ENCODE data around the gene DOCK1.

DOCK1 gene

DNA sequence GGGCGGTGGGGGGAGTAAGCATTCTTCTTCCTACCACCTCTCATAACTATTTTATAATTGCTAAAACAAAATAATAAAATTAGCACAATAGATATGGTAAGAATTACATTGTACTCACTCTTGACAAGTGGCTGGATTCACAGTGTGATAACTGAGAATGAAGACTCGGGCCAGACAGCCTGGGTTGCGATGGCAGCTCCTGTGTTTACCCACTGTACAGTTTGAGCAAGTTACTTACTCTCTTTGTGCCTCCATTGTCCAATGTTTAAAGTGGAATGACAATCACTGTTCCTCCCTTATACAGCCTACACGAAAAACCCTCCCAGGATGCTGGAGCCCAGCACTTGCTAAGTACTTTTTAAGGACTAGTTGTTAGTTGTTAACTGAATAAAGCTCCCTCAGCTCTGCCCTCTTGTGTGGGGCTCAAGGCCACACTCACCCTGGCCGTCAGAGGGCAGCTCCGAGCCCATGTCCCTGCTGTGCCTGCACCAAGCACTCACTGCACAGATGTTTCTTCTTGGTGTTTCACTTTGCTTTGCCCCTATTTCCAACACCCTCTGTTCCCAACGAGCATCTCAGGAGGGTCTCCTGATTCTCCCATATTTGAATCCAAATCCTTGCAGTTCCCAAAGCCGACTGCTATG is 587.5 kb downstream of the DOCK1 start:
- H3K9ac ChIP-seq (ENCODE audit: low read length in 2 of 2): no peak overlapping the region
- H3K9me3 ChIP-seq (ENCODE audit: control insufficient read depth in 2 of 2, low read length in 2 of 2): peaks cover 0 to 4% of the 10 kb centered on the region in 2 donors
- H3K27ac ChIP-seq (ENCODE audit: low read length): no peak overlapping the region
- H3K4me3 ChIP-seq (ENCODE audit: low read length in 2 of 2): no peak overlapping the region
- no peaks in the 10 kb centered on the region for H3K36me3 ChIP-seq (ENCODE audit: control insufficient read depth in 2 of 2, insufficient read depth in 2 of 2, low read length in 2 of 2)
- H3K27me3 ChIP-seq (ENCODE audit: control insufficient read depth in 1 of 2, insufficient read depth in 2 of 2, low read length in 2 of 2): peaks cover 0 to 6% of the 10 kb centered on the region in 2 donors
- no peaks in the 10 kb centered on the region for H3K4me1 ChIP-seq (ENCODE audit: control insufficient read depth, insufficient read depth, low read length)

- no peaks in the 10 kb centered on the region for H3K36me3 ChIP-seq (ENCODE audit: control insufficient read depth in 2 of 2, insufficient read depth in 2 of 2, low read length in 2 of 2)
- H3K9ac ChIP-seq (ENCODE audit: low read length in 2 of 2): no peak overlapping the region
- H3K27me3 ChIP-seq (ENCODE audit: control insufficient read depth in 1 of 2, insufficient read depth in 2 of 2, low read length in 2 of 2): peaks cover 0 to 6% of the 10 kb centered on the region in 2 donors
- H3K9me3 ChIP-seq (ENCODE audit: control insufficient read depth in 2 of 2, low read length in 2 of 2): peaks cover 0 to 4% of the 10 kb centered on the region in 2 donors
- H3K4me1 ChIP-seq (ENCODE audit: control insufficient read depth, insufficient read depth, low read length): no peaks in the 10 kb centered on the region
- H3K4me3 ChIP-seq (ENCODE audit: low read length in 2 of 2): no peak overlapping the region
- H3K27ac ChIP-seq (ENCODE audit: low read length): no peak overlapping the region
Observed at GRCh38 chr10:127496035-127496434, 590.8 kb downstream of the DOCK1 start.

DNA sequence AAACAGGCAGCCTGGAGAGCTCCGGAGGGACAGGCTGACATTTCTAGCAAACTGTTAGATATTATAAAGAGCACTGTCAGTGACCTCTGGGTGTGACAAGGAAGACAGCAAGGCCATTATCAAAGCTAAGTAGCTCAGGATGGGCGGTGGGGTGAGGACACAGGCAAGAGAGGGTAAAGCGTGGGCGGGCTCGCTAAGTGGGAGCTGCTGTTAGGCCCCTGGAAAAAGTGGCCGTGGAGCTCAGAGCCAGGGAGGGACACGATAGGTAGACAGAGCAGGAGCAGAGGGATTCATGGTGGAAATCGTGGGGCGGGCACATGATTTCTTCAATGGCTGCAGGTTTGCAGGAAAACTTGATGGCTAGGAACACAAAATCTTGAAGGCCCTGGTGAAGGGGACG is 592.5 kb downstream of the DOCK1 start:
- Histone ChIP-seq H3K27me3 (ENCODE audit: control insufficient read depth in 1 of 2, insufficient read depth in 2 of 2, low read length in 2 of 2) (peaks cover 0 to 6% of the 10 kb centered on the region in 2 donors), H3K9ac (ENCODE audit: low read length in 2 of 2) (no peak overlapping the region), H3K36me3 (ENCODE audit: control insufficient read depth in 2 of 2, insufficient read depth in 2 of 2, low read length in 2 of 2) (no peaks in the 10 kb centered on the region), H3K4me3 (ENCODE audit: low read length in 2 of 2) (no peak overlapping the region), H3K9me3 (ENCODE audit: control insufficient read depth in 2 of 2, low read length in 2 of 2) (peaks cover 0 to 6% of the 10 kb centered on the region in 2 donors), H3K27ac (ENCODE audit: low read length) (no peak overlapping the region), H3K4me1 (ENCODE audit: control insufficient read depth, insufficient read depth, low read length) (no peaks in the 10 kb centered on the region)

- no peaks in the 10 kb centered on the region for H3K36me3 ChIP-seq (ENCODE audit: control insufficient read depth in 2 of 2, insufficient read depth in 2 of 2, low read length in 2 of 2)
- no peak overlapping the region for H3K27ac ChIP-seq (ENCODE audit: low read length)
- H3K4me3 ChIP-seq (ENCODE audit: low read length in 2 of 2): no peak overlapping the region
- peaks cover 0 to 6% of the 10 kb centered on the region in 2 donors for H3K27me3 ChIP-seq (ENCODE audit: control insufficient read depth in 1 of 2, insufficient read depth in 2 of 2, low read length in 2 of 2)
- H3K9ac ChIP-seq (ENCODE audit: low read length in 2 of 2): no peak overlapping the region
- peaks cover 0 to 6% of the 10 kb centered on the region in 2 donors for H3K9me3 ChIP-seq (ENCODE audit: control insufficient read depth in 2 of 2, low read length in 2 of 2)
- H3K4me1 ChIP-seq (ENCODE audit: control insufficient read depth, insufficient read depth, low read length): no peaks in the 10 kb centered on the region
Observed at GRCh38 chr10:127498087-127498486, 592.9 kb downstream of the DOCK1 start.

DNA sequence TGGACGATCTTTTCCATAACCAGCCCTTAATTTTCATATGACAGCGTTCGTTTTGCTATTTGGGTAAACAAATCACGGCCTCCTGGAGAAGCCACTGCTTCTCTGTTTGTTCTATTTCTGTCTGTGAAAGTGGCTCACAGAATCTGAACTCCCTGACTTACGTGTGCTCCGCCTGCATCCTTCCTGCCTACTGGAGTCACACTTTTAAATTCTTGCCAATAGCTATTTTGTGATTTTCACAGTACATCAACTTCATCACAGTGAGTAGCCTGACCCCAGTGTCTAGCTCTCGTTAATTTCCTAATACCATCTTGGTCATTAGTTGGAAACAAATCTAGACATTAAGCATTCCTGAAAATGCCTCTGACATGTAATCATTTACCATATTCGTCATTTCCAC is 594.9 kb downstream of the DOCK1 start:
- no peak overlapping the region for H3K9ac ChIP-seq (ENCODE audit: low read length in 2 of 2)
- H3K27me3 ChIP-seq (ENCODE audit: control insufficient read depth in 1 of 2, insufficient read depth in 2 of 2, low read length in 2 of 2): peaks cover 0 to 6% of the 10 kb centered on the region in 2 donors
- H3K4me1 ChIP-seq (ENCODE audit: control insufficient read depth, insufficient read depth, low read length): no peaks in the 10 kb centered on the region
- H3K36me3 ChIP-seq (ENCODE audit: control insufficient read depth in 2 of 2, insufficient read depth in 2 of 2, low read length in 2 of 2): no peaks in the 10 kb centered on the region
- H3K27ac ChIP-seq (ENCODE audit: low read length): no peak overlapping the region
- H3K4me3 ChIP-seq (ENCODE audit: low read length in 2 of 2): no peak overlapping the region
- peaks cover 0 to 2% of the 10 kb centered on the region in 2 donors for H3K9me3 ChIP-seq (ENCODE audit: control insufficient read depth in 2 of 2, low read length in 2 of 2)
